GM21576 (cell line): ENCODE data around the gene UBFD1.
"Not testable (repeated sequence)": the region's sequence is repeated elsewhere in the genome, so short reads cannot be mapped to it uniquely, and the experiment has no call there.

Experiments used
- ATAC-seq: cut with Tn5 transposase; IDR thresholded peaks from one replicate; pipeline ENCODE4 v1.9.1; 2021; ENCODE audit warnings: mild to moderate bottlenecking, moderate library complexity; ENCODE audit not compliant: unreplicated experiment

The UBFD1 gene

DNA sequence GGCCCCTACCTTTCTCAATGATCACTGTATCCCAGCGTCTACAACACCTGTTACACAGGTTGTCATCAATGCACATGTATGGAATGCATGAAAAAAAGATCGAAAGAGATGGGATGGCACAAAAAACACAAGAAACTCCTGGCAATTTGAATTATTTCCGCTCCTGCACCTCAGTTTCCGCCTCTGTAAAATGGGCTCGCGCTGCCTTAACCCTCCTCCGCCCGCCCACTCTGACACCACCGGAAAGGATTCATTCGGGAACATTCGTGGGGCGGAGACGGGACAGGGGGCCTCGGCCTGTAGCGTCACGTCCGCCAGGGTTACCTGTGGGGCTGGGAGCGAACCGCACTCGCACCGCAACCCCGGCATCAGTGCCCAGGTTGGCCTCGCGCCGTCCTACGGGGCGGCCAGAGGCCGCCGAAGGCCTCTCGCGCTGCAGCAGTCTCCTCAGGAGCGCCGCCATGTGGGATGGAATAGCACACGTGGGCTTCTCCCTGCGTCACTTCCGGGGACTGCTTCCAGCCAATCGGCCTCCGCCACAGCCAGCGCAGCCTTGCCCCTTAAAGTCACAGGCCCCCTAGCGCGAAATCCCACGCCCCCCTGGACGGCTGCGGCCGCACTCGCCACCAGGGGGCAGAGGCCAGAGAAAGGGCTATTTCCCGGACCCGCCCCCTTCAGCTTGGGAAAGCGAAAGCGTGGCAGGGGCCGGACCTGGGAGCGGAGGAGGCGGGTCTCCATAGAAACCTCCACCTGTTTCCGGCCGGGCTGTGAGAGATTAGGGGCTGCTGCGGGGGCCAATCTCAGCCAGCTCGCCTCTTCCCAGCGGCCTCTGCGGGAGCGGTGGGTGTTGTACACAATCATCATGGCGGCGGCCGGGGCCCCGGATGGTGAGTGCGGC lies at the start of gene UBFD1, which contains the start of gene EARS2:
Gene UBFD1, plus strand, starts transcription at position 847 of the 898 bp plus-strand sequence. Its CDS starts 16 bp downstream, at position 863.
Gene EARS2, minus strand, starts transcription at position 470 of the 898 bp plus-strand sequence. Its CDS starts 7 bp downstream, at position 463.
- ATAC-seq = peak; percentile 87

DNA sequence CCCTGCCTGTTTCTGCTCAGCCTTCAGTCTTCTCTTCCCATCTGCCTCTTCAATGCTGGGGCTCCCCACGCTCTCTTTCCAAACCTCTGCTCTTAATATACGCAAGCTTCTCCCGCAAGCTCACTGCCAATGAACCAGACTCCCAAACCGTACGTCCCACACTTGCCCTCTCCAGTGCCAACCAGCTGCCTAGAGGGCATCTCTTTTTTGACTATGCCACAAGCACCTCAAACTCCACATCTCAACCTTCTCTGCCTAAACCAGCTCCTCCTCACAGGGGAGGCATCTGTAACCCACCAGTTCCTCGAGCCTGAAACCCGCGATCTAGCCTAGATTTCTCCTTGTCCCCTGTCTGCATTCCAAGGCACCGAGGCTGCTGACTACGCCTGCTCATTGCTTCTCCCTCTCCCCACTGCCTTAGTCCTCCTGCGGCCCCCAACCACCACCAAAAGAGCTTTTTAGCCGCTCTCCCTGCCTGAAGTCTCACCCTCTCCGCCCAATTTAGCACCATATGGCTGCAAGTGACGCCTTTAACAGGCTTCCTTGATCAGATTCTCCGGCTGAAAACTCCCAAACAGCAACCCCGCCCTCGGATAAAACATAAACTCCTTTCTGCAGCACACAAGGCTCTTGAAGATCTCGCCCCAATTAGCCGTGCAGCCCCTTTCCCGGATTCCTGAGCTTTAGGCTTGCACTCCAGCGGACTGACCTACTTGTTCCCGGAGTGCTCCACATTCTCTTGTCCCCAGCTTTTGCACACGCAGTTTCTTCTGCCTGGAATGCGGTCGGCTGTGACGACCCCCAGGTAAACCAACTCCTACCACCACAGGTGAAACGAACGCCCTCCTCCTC lies 48.7 kb upstream of the UBFD1 start:
- ATAC-seq = no peak

DNA sequence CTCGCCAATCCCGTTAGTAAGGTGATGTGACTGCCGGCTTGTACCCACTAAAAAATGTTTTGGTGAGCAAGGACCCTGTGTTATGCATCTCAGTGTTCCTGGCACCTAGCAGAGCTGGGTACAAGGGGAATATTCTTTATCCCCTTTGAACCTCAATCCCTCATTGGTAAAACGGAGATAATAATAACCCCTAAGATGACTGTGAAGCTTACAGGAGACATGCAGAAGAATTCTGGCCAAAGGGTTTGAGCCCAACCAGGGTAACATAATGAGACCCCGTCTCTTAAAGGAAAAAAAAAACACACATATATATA lies 48.1 kb upstream of the UBFD1 start:
- ATAC-seq = no peak

DNA sequence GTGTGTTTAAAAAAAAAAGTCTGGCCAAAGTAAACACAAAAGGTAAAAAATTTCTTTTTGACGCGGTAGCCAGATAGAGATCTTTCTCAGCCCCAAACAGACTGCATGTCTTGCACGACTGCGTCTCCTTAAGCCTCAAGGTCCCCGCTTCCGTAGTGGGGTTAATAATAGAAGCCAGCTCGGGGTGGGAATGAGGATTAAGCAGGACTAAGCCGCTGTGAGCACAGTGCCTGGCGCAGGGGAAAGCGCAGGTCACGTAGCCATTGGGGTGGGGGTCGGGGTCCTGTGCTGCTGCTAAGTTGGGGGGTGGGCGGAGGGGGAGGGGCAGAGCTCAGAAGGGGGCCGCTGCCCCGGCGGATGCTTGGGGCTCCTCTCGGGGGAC lies 47.8 kb upstream of the UBFD1 start:
- no peak for ATAC-seq

GRCh38 chr16:23510164-23510914 lies 47.2 kb upstream of the UBFD1 start, which contains the start of gene GGA2:
Gene GGA2 (minus strand): TSS chr16:23510494. CDS start chr16:23510411, 83 bp downstream.
- ATAC-seq = no peak

DNA sequence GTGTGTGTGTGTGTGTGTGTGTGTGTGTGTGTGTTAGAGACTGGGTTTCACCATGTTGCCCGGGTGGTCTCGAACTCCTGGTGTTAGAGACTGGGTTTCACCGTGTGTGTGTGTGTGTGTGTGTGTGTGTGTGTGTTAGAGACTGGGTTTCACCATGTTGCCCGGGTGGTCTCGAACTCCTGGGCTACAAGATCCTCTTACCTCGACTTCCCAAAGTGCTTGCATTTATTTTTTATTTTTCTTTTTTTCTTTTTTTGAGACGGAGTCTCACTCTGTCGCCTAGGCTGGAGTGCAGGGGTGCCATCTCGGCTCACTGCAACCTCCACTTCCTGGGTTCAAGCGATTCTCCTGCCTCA lies 46.6 kb upstream of the UBFD1 start:
- not testable (repeated sequence) for ATAC-seq

- no peak for ATAC-seq
These were observed 45.8 kb upstream of the UBFD1 start for GRCh38 chr16:23511731-23512130.

GRCh38 chr16:23512168-23512695 lies 45.3 kb upstream of the UBFD1 start:
- ATAC-seq = no peak

- ATAC-seq = no peak
These were observed 43.0 kb upstream of the UBFD1 start for GRCh38 chr16:23514381-23515152.

DNA sequence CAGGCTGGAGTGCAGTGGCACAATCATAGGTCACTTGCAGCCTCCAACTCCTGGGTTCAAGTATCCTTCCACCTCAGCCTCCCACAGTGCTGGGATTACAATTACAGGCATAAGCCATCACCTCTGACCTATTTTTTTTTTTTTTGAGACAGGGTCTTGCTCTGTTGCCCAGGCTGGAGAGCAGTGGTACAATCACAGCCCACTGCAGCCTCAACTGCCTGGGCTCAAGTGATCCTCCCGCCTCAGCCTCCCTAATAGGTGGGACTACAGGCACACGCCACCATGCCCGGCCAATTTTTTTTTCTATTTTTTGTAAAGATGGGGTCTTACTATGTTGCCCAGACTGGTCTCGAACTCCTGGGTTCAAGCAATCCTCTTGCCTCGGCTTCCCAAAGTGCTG lies 41.6 kb upstream of the UBFD1 start:
- no peak for ATAC-seq

DNA sequence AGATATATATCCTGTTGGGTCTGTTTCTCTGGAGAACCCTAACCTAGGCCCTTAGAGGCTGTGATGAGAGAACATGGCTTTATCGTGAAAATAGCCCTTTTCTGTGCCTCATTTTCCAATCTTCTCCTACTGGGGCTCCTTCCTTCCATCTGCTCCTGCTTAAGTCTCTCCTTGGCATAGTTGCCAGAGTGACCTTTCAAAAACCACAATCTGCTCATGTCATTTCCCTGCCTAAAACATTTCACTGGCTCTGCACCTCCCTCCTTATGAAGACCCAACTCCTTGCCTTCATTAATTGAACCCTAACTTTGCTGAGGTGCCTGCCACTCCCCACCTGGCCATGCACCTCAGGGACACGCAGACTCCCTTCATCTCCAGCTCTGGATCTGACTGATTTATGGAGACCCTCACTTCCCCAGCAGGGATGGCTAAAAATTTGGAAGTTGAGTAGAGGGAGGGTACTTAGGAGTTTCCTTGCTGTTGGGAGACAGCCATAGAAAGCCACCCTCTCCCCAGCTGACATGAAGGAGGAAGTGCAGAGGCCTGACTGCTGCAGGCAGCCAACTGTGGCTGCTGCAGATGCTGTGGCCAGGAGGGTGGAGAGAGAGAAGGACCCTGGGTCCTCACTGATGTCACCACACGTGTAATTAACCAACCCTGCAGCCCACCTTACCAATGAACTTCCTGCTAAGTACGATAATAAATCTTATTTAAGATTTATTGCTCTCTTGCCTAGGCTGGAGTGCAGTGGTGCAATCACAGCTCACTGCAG lies 41.0 kb upstream of the UBFD1 start:
- peak; percentile 47 for ATAC-seq

GRCh38 chr16:23518435-23518891 lies 39.1 kb upstream of the UBFD1 start:
- ATAC-seq = peak; percentile 58

- ATAC-seq = no peak
These were observed 38.2 kb upstream of the UBFD1 start for GRCh38 chr16:23519282-23519681.

GRCh38 chr16:23520500-23520899 lies 37.0 kb upstream of the UBFD1 start:
- no peak for ATAC-seq

GRCh38 chr16:23521037-23521743 lies 36.3 kb upstream of the UBFD1 start:
- no peak for ATAC-seq

- ATAC-seq = no peak
These were observed 35.6 kb upstream of the UBFD1 start for GRCh38 chr16:23521965-23522364.

GRCh38 chr16:23523321-23523720 lies 34.2 kb upstream of the UBFD1 start:
- no peak for ATAC-seq

DNA sequence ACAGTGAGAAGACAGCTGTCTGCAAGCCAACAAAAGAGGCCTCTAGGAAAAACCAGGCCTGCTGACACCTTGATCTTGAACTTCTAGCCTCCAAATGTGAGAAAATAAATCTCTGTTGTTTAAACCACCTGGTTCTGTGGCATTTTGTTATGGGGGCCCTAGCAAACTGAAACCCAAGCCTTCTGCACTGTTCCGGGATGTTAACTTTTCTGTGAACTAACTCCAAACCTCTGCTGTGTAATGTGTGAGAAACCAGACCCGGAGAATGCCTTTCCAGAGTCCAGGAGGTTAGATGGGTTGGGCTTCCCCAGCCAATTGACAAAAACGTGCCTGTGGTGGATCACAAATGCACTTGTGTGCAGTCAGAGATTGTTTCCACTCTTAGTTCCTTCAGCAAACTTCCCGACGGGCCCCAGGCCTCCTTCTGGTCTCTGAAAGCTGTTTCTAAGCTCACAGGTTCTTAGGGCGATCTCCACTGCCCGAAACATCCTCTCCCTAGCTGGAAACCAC lies 33.6 kb upstream of the UBFD1 start:
- ATAC-seq = no peak
